Mesothelial cell of epicardium (in vitro differentiated cells): ENCODE measurements around the gene SLC4A5. TPM values are rescaled to one million over a fixed set of nuclear protein-coding genes. Genes with fewer than 3 reads are reported as not detected.

ENCODE experiments used
- DNase-seq, 2 experiments: peaks; one replicate each; pipeline ENCODE4 v3.0.0; 2021; ENCODE audit warnings: low spot score in 2 of 2; ENCODE audit not compliant: unreplicated experiment in 2 of 2
- H3K27ac Mint-ChIP-seq: 2 replicates; pipeline ENCODE4 v1.8.0; 2021; ENCODE audit warnings: mixed read lengths
- H3K27me3 Mint-ChIP-seq: 2 replicates; pipeline ENCODE4 v1.8.0; 2021; ENCODE audit warnings: low read depth, mixed read lengths
- H3K36me3 Mint-ChIP-seq: 2 replicates; pipeline ENCODE4 v1.8.0; 2021; ENCODE audit warnings: mixed read lengths
- H3K4me1 Mint-ChIP-seq: 2 replicates; pipeline ENCODE4 v1.8.0; 2021; ENCODE audit warnings: mixed read lengths
- H3K4me3 Mint-ChIP-seq: 2 replicates; pipeline ENCODE4 v1.8.0; 2021; ENCODE audit warnings: mild to moderate bottlenecking, moderate library complexity, mixed read lengths
- H3K9me3 Mint-ChIP-seq: 2 replicates; pipeline ENCODE4 v1.8.0; 2021; ENCODE audit warnings: mixed read lengths
- CTCF ChIP-seq: fragments of 200-600 bp; sonication (generic); IDR thresholded peaks from one replicate; pipeline ENCODE4 v1.5.0; 2021; ENCODE audit warnings: antibody characterized with exemption; ENCODE audit not compliant: unreplicated experiment
- total RNA-seq: library from RNA; stranded (reverse); gene quantifications from 3 replicates; pipeline ENCODE4 v1.2.1, GENCODE V29; 2021

Gene SLC4A5
- total RNA-seq, 1 donor from 2014 or later, result 9.3 TPM

- H3K27ac Mint-ChIP-seq, result no peak overlapping the region
- no peak for TF ChIP-seq CTCF
Observed at GRCh38 chr2:74292751-74293150, 50.5 kb downstream of the SLC4A5 start.

GRCh38 chr2:74291886-74292621, 51.2 kb downstream of the SLC4A5 start:
- Mint-ChIP-seq H3K4me3 (no peak overlapping the region), H3K27me3 (no peaks in the 10 kb centered on the region), H3K27ac (no peak overlapping the region), H3K4me1 (no peaks in the 10 kb centered on the region), H3K9me3 (no peaks in the 10 kb centered on the region), H3K36me3 (no peaks in the 10 kb centered on the region)
- no peak for TF ChIP-seq CTCF
- no peak for DNase-seq

More at GRCh38 chr2:74292751-74293150, 50.5 kb downstream of the SLC4A5 start:
- no peaks in the 10 kb centered on the region for H3K36me3 Mint-ChIP-seq
- H3K27me3 Mint-ChIP-seq, result no peaks in the 10 kb centered on the region
- H3K4me1 Mint-ChIP-seq, result no peaks in the 10 kb centered on the region
- no peak for DNase-seq
- no peak overlapping the region for H3K4me3 Mint-ChIP-seq
- H3K9me3 Mint-ChIP-seq, result no peaks in the 10 kb centered on the region

GRCh38 chr2:74291218-74291544, 52.0 kb downstream of the SLC4A5 start:
- H3K27ac Mint-ChIP-seq, result no peak overlapping the region
- H3K4me1 Mint-ChIP-seq, result no peaks in the 10 kb centered on the region
- no peak for TF ChIP-seq CTCF
- no peak overlapping the region for H3K4me3 Mint-ChIP-seq
- H3K36me3 Mint-ChIP-seq, result no peaks in the 10 kb centered on the region
- no peak for DNase-seq
- no peaks in the 10 kb centered on the region for H3K27me3 Mint-ChIP-seq
- H3K9me3 Mint-ChIP-seq, result no peaks in the 10 kb centered on the region

GRCh38 chr2:74290466-74291217, 52.6 kb downstream of the SLC4A5 start:
- H3K9me3 Mint-ChIP-seq, result no peaks in the 10 kb centered on the region
- H3K4me1 Mint-ChIP-seq, result no peaks in the 10 kb centered on the region
- no peaks in the 10 kb centered on the region for H3K36me3 Mint-ChIP-seq
- no peak overlapping the region for H3K4me3 Mint-ChIP-seq
- DNase-seq, result no peak
- TF ChIP-seq CTCF, result no peak
- H3K27ac Mint-ChIP-seq, result no peak overlapping the region
- H3K27me3 Mint-ChIP-seq, result no peaks in the 10 kb centered on the region

GRCh38 chr2:74290066-74290465, 53.1 kb downstream of the SLC4A5 start:
- no peaks in the 10 kb centered on the region for H3K9me3 Mint-ChIP-seq
- H3K4me3 Mint-ChIP-seq, result no peak overlapping the region
- no peaks in the 10 kb centered on the region for H3K4me1 Mint-ChIP-seq
- no peak for TF ChIP-seq CTCF
- H3K36me3 Mint-ChIP-seq, result no peaks in the 10 kb centered on the region
- no peak for DNase-seq
- H3K27me3 Mint-ChIP-seq, result no peaks in the 10 kb centered on the region
- no peak overlapping the region for H3K27ac Mint-ChIP-seq
